ENCODE data around the gene ITGB2.

ITGB2 gene

GRCh38 chr21:44868707-44869106 is 52.0 kb downstream of the ITGB2 start:
- Histone ChIP-seq H3K4me1 (ENCODE audit: control insufficient read depth in 5 of 5, insufficient read depth in 5 of 5, low read length in 5 of 5) (peaks cover 25 to 71% (median 71%) of the 10 kb centered on the region in 5 donors), H3K27ac (ENCODE audit: low read depth, low read length) (peak overlapping the region; percentile 55), H3K9ac (ENCODE audit: low read length in 5 of 5) (no peak overlapping the region), H3K36me3 (ENCODE audit: control insufficient read depth in 5 of 5, insufficient read depth in 5 of 5, low read length in 5 of 5) (peaks cover 0 to 25% (median 18%) of the 10 kb centered on the region in 5 donors), H3K27me3 (ENCODE audit: control insufficient read depth in 5 of 5, insufficient read depth in 4 of 5, low read length in 5 of 5) (no peaks in the 10 kb centered on the region), H3K9me3 (ENCODE audit: control insufficient read depth in 5 of 5, low read length in 5 of 5) (no peaks in the 10 kb centered on the region), H3K4me3 (ENCODE audit: low read depth in 1 of 5, low read length in 5 of 5) (no peak overlapping the region)

- Histone ChIP-seq H3K9ac (ENCODE audit: low read length in 5 of 5) (no peak overlapping the region), H3K9me3 (ENCODE audit: control insufficient read depth in 5 of 5, low read length in 5 of 5) (no peaks in the 10 kb centered on the region), H3K4me1 (ENCODE audit: control insufficient read depth in 5 of 5, insufficient read depth in 5 of 5, low read length in 5 of 5) (peaks cover 25 to 71% (median 71%) of the 10 kb centered on the region in 5 donors), H3K27me3 (ENCODE audit: control insufficient read depth in 5 of 5, insufficient read depth in 4 of 5, low read length in 5 of 5) (no peaks in the 10 kb centered on the region), H3K4me3 (ENCODE audit: low read depth in 1 of 5, low read length in 5 of 5) (no peak overlapping the region), H3K36me3 (ENCODE audit: control insufficient read depth in 5 of 5, insufficient read depth in 5 of 5, low read length in 5 of 5) (peaks cover 0 to 30% (median 23%) of the 10 kb centered on the region in 5 donors), H3K27ac (ENCODE audit: low read depth, low read length) (no peak overlapping the region)
Observed at GRCh38 chr21:44867999-44868700, 52.5 kb downstream of the ITGB2 start.

GRCh38 chr21:44867464-44867863 is 53.2 kb downstream of the ITGB2 start:
- peaks cover 0 to 36% (median 23%) of the 10 kb centered on the region in 5 donors for H3K36me3 ChIP-seq (ENCODE audit: control insufficient read depth in 5 of 5, insufficient read depth in 5 of 5, low read length in 5 of 5)
- H3K4me1 ChIP-seq (ENCODE audit: control insufficient read depth in 5 of 5, insufficient read depth in 5 of 5, low read length in 5 of 5) = peaks cover 25 to 66% (median 64%) of the 10 kb centered on the region in 5 donors
- no peaks in the 10 kb centered on the region for H3K27me3 ChIP-seq (ENCODE audit: control insufficient read depth in 5 of 5, insufficient read depth in 4 of 5, low read length in 5 of 5)
- H3K9me3 ChIP-seq (ENCODE audit: control insufficient read depth in 5 of 5, low read length in 5 of 5) = no peaks in the 10 kb centered on the region
- H3K9ac ChIP-seq (ENCODE audit: low read length in 5 of 5) = no peak overlapping the region
- H3K4me3 ChIP-seq (ENCODE audit: low read depth in 1 of 5, low read length in 5 of 5) = no peak overlapping the region
- H3K27ac ChIP-seq (ENCODE audit: low read depth, low read length) = no peak overlapping the region

- Histone ChIP-seq H3K27ac (ENCODE audit: low read depth, low read length) (no peak overlapping the region), H3K9me3 (ENCODE audit: control insufficient read depth in 5 of 5, low read length in 5 of 5) (no peaks in the 10 kb centered on the region), H3K9ac (ENCODE audit: low read length in 5 of 5) (no peak overlapping the region)
Observed at GRCh38 chr21:44866780-44867179, 53.9 kb downstream of the ITGB2 start.

GRCh38 chr21:44865561-44866280 is 55.0 kb downstream of the ITGB2 start:
- Histone ChIP-seq H3K9ac (ENCODE audit: low read length in 5 of 5) (peak overlapping the region in 2 of 5 donors; percentile 38 to 62), H3K4me3 (ENCODE audit: low read depth in 1 of 5, low read length in 5 of 5) (peak overlapping the region in 2 of 5 donors; percentile 22 to 37), H3K9me3 (ENCODE audit: control insufficient read depth in 5 of 5, low read length in 5 of 5) (no peaks in the 10 kb centered on the region), H3K4me1 (ENCODE audit: control insufficient read depth in 5 of 5, insufficient read depth in 5 of 5, low read length in 5 of 5) (peaks cover 13 to 48% (median 47%) of the 10 kb centered on the region in 5 donors), H3K36me3 (ENCODE audit: control insufficient read depth in 5 of 5, insufficient read depth in 5 of 5, low read length in 5 of 5) (peaks cover 0 to 49% (median 32%) of the 10 kb centered on the region in 5 donors), H3K27ac (ENCODE audit: low read depth, low read length) (peak overlapping the region; percentile 23), H3K27me3 (ENCODE audit: control insufficient read depth in 5 of 5, insufficient read depth in 4 of 5, low read length in 5 of 5) (no peaks in the 10 kb centered on the region)

More at GRCh38 chr21:44866780-44867179, 53.9 kb downstream of the ITGB2 start:
- no peak overlapping the region for H3K4me3 ChIP-seq (ENCODE audit: low read depth in 1 of 5, low read length in 5 of 5)
- peaks cover 18 to 59% (median 57%) of the 10 kb centered on the region in 5 donors for H3K4me1 ChIP-seq (ENCODE audit: control insufficient read depth in 5 of 5, insufficient read depth in 5 of 5, low read length in 5 of 5)
- H3K36me3 ChIP-seq (ENCODE audit: control insufficient read depth in 5 of 5, insufficient read depth in 5 of 5, low read length in 5 of 5) = peaks cover 0 to 40% (median 24%) of the 10 kb centered on the region in 5 donors
- no peaks in the 10 kb centered on the region for H3K27me3 ChIP-seq (ENCODE audit: control insufficient read depth in 5 of 5, insufficient read depth in 4 of 5, low read length in 5 of 5)

- Histone ChIP-seq H3K27me3 (ENCODE audit: control insufficient read depth in 5 of 5, insufficient read depth in 4 of 5, low read length in 5 of 5) (no peaks in the 10 kb centered on the region), H3K4me1 (ENCODE audit: control insufficient read depth in 5 of 5, insufficient read depth in 5 of 5, low read length in 5 of 5) (peaks cover 17 to 36% (median 30%) of the 10 kb centered on the region in 5 donors), H3K4me3 (ENCODE audit: low read depth in 1 of 5, low read length in 5 of 5) (no peak overlapping the region), H3K9me3 (ENCODE audit: control insufficient read depth in 5 of 5, low read length in 5 of 5) (no peaks in the 10 kb centered on the region), H3K9ac (ENCODE audit: low read length in 5 of 5) (no peak overlapping the region), H3K27ac (ENCODE audit: low read depth, low read length) (no peak overlapping the region), H3K36me3 (ENCODE audit: control insufficient read depth in 5 of 5, insufficient read depth in 5 of 5, low read length in 5 of 5) (peaks cover 0 to 71% (median 53%) of the 10 kb centered on the region in 5 donors)
Observed at GRCh38 chr21:44862869-44863685, 57.6 kb downstream of the ITGB2 start.

- peaks cover 3 to 80% (median 73%) of the 10 kb centered on the region in 5 donors for H3K36me3 ChIP-seq (ENCODE audit: control insufficient read depth in 5 of 5, insufficient read depth in 5 of 5, low read length in 5 of 5)
- no peak overlapping the region for H3K27ac ChIP-seq (ENCODE audit: low read depth, low read length)
- no peaks in the 10 kb centered on the region for H3K9me3 ChIP-seq (ENCODE audit: control insufficient read depth in 5 of 5, low read length in 5 of 5)
- H3K4me1 ChIP-seq (ENCODE audit: control insufficient read depth in 5 of 5, insufficient read depth in 5 of 5, low read length in 5 of 5) = peaks cover 5 to 16% (median 10%) of the 10 kb centered on the region in 5 donors
- no peak overlapping the region for H3K9ac ChIP-seq (ENCODE audit: low read length in 5 of 5)
- no peak overlapping the region for H3K4me3 ChIP-seq (ENCODE audit: low read depth in 1 of 5, low read length in 5 of 5)
- no peaks in the 10 kb centered on the region for H3K27me3 ChIP-seq (ENCODE audit: control insufficient read depth in 5 of 5, insufficient read depth in 4 of 5, low read length in 5 of 5)
Observed at GRCh38 chr21:44858791-44859190, 61.9 kb downstream of the ITGB2 start.

GRCh38 chr21:44858291-44858690 is 62.4 kb downstream of the ITGB2 start:
- H3K9me3 ChIP-seq (ENCODE audit: control insufficient read depth in 5 of 5, low read length in 5 of 5) = no peaks in the 10 kb centered on the region
- H3K9ac ChIP-seq (ENCODE audit: low read length in 5 of 5) = no peak overlapping the region
- H3K27ac ChIP-seq (ENCODE audit: low read depth, low read length) = no peak overlapping the region
- H3K27me3 ChIP-seq (ENCODE audit: control insufficient read depth in 5 of 5, insufficient read depth in 4 of 5, low read length in 5 of 5) = no peaks in the 10 kb centered on the region
- H3K4me3 ChIP-seq (ENCODE audit: low read depth in 1 of 5, low read length in 5 of 5) = no peak overlapping the region
- peaks cover 3 to 80% (median 72%) of the 10 kb centered on the region in 5 donors for H3K36me3 ChIP-seq (ENCODE audit: control insufficient read depth in 5 of 5, insufficient read depth in 5 of 5, low read length in 5 of 5)
- peaks cover 5 to 16% (median 10%) of the 10 kb centered on the region in 5 donors for H3K4me1 ChIP-seq (ENCODE audit: control insufficient read depth in 5 of 5, insufficient read depth in 5 of 5, low read length in 5 of 5)

GRCh38 chr21:44857127-44857892 is 63.4 kb downstream of the ITGB2 start:
- H3K4me1 ChIP-seq (ENCODE audit: control insufficient read depth in 5 of 5, insufficient read depth in 5 of 5, low read length in 5 of 5) = peaks cover 5 to 16% (median 10%) of the 10 kb centered on the region in 5 donors

More at GRCh38 chr21:44857127-44857892, 63.4 kb downstream of the ITGB2 start:
- H3K27ac ChIP-seq (ENCODE audit: low read depth, low read length) = no peak overlapping the region
- no peak overlapping the region for H3K9ac ChIP-seq (ENCODE audit: low read length in 5 of 5)
- no peak overlapping the region for H3K4me3 ChIP-seq (ENCODE audit: low read depth in 1 of 5, low read length in 5 of 5)
- no peaks in the 10 kb centered on the region for H3K27me3 ChIP-seq (ENCODE audit: control insufficient read depth in 5 of 5, insufficient read depth in 4 of 5, low read length in 5 of 5)
- peaks cover 3 to 80% (median 76%) of the 10 kb centered on the region in 5 donors for H3K36me3 ChIP-seq (ENCODE audit: control insufficient read depth in 5 of 5, insufficient read depth in 5 of 5, low read length in 5 of 5)
- no peaks in the 10 kb centered on the region for H3K9me3 ChIP-seq (ENCODE audit: control insufficient read depth in 5 of 5, low read length in 5 of 5)
